HUES48 (cell line): Measurements from ENCODE around the gene VPREB1.

Experiments used
- H3K27ac ChIP-seq: one replicate; pipeline ENCODE4 v1.7.0; 2013; ENCODE audit warnings: low read depth, low read length, inconsistent platforms
- H3K27me3 ChIP-seq: 2 replicates; pipeline ENCODE4 v1.6.1; 2013; ENCODE audit warnings: mild to moderate bottlenecking, low read length; ENCODE audit not compliant: control insufficient read depth, insufficient read depth
- H3K36me3 ChIP-seq: 2 replicates; pipeline ENCODE4 v1.6.1; 2013; ENCODE audit warnings: low read length; ENCODE audit not compliant: control insufficient read depth, insufficient read depth
- H3K4me1 ChIP-seq: 2 replicates; pipeline ENCODE4 v1.6.1; 2013; ENCODE audit warnings: mild to moderate bottlenecking, low read length; ENCODE audit not compliant: control insufficient read depth, insufficient read depth
- H3K4me3 ChIP-seq: 2 replicates; pipeline ENCODE4 v1.5.1; 2013; ENCODE audit warnings: mild to moderate bottlenecking, low read depth, low read length
- H3K9ac ChIP-seq: 2 replicates; pipeline ENCODE4 v1.6.1; 2013; ENCODE audit warnings: mild to moderate bottlenecking, low read depth, low read length, moderate library complexity
- H3K9me3 ChIP-seq: 2 replicates; pipeline ENCODE4 v1.6.1; 2013; ENCODE audit warnings: low read length; ENCODE audit not compliant: control insufficient read depth, insufficient read depth

VPREB1 gene

GRCh38 chr22:22244316-22245250, at the start of gene VPREB1:
TSS of gene VPREB1 (plus strand) at chr22:22244786. CDS start at chr22:22244814, 28 bp downstream.
- Histone ChIP-seq H3K9ac (no peak within 1 kb of the TSS), H3K36me3 (no peaks in the 10 kb centered on the region), H3K9me3 (no peaks in the 10 kb centered on the region), H3K27ac (no peak within 1 kb of the TSS), H3K4me1 (no peaks in the 10 kb centered on the region), H3K27me3 (peaks cover 99% of the 10 kb centered on the region), H3K4me3 (no peak within 1 kb of the TSS)

- Histone ChIP-seq H3K27me3 (peaks cover 72% of the 10 kb centered on the region), H3K4me3 (no peak overlapping the region), H3K4me1 (no peaks in the 10 kb centered on the region), H3K27ac (no peak overlapping the region), H3K9me3 (no peaks in the 10 kb centered on the region; the same call in 1 of the 2 replicates), H3K9ac (no peak overlapping the region), H3K36me3 (no peaks in the 10 kb centered on the region)
Observed at GRCh38 chr22:22194931-22195264, 49.7 kb upstream of the VPREB1 start.

- peaks cover 72% of the 10 kb centered on the region for H3K27me3 ChIP-seq
- no peak overlapping the region for H3K9ac ChIP-seq
- no peaks in the 10 kb centered on the region; the same call in 1 of the 2 replicates for H3K9me3 ChIP-seq
- no peak overlapping the region for H3K27ac ChIP-seq
- H3K4me1 ChIP-seq = no peaks in the 10 kb centered on the region
- no peaks in the 10 kb centered on the region for H3K36me3 ChIP-seq
- H3K4me3 ChIP-seq = no peak overlapping the region
Observed at GRCh38 chr22:22195265-22196017, 49.1 kb upstream of the VPREB1 start.

- Histone ChIP-seq H3K4me3 (no peak overlapping the region), H3K4me1 (no peaks in the 10 kb centered on the region), H3K27me3 (peaks cover 75% of the 10 kb centered on the region), H3K9me3 (no peaks in the 10 kb centered on the region; the same call in 1 of the 2 replicates), H3K36me3 (no peaks in the 10 kb centered on the region), H3K9ac (no peak overlapping the region), H3K27ac (no peak overlapping the region)
Observed at GRCh38 chr22:22196018-22196533, 48.5 kb upstream of the VPREB1 start.

- H3K4me3 ChIP-seq = no peak overlapping the region
- H3K4me1 ChIP-seq = no peaks in the 10 kb centered on the region
- H3K9me3 ChIP-seq = no peaks in the 10 kb centered on the region; the same call in 1 of the 2 replicates
- no peak overlapping the region for H3K9ac ChIP-seq
- H3K36me3 ChIP-seq = no peaks in the 10 kb centered on the region
- H3K27ac ChIP-seq = no peak overlapping the region
- peaks cover 83% of the 10 kb centered on the region for H3K27me3 ChIP-seq
Observed at GRCh38 chr22:22196833-22197477, 47.6 kb upstream of the VPREB1 start.

- Histone ChIP-seq H3K9me3 (no peaks in the 10 kb centered on the region; the same call in 1 of the 2 replicates), H3K9ac (no peak overlapping the region), H3K27ac (no peak overlapping the region)
Observed at GRCh38 chr22:22197993-22198402, 46.6 kb upstream of the VPREB1 start.

GRCh38 chr22:22198751-22199150, 45.8 kb upstream of the VPREB1 start:
- Histone ChIP-seq H3K9ac (no peak overlapping the region), H3K4me1 (no peaks in the 10 kb centered on the region), H3K9me3 (no peaks in the 10 kb centered on the region; the same call in 1 of the 2 replicates), H3K36me3 (no peaks in the 10 kb centered on the region), H3K4me3 (no peak overlapping the region), H3K27me3 (peaks cover 100% of the 10 kb centered on the region), H3K27ac (no peak overlapping the region)

More at GRCh38 chr22:22197993-22198402, 46.6 kb upstream of the VPREB1 start:
- H3K4me1 ChIP-seq = no peaks in the 10 kb centered on the region
- no peak overlapping the region for H3K4me3 ChIP-seq
- H3K36me3 ChIP-seq = no peaks in the 10 kb centered on the region
- H3K27me3 ChIP-seq = peaks cover 94% of the 10 kb centered on the region

GRCh38 chr22:22199634-22200033, 45.0 kb upstream of the VPREB1 start:
- H3K4me3 ChIP-seq = no peak overlapping the region
- H3K9ac ChIP-seq = no peak overlapping the region
- H3K9me3 ChIP-seq = no peaks in the 10 kb centered on the region; the same call in 1 of the 2 replicates
- peaks cover 100% of the 10 kb centered on the region for H3K27me3 ChIP-seq
- H3K36me3 ChIP-seq = no peaks in the 10 kb centered on the region
- H3K4me1 ChIP-seq = no peaks in the 10 kb centered on the region
- no peak overlapping the region for H3K27ac ChIP-seq

- H3K4me3 ChIP-seq = no peak overlapping the region
- H3K27me3 ChIP-seq = peaks cover 100% of the 10 kb centered on the region
- H3K9ac ChIP-seq = no peak overlapping the region
- H3K9me3 ChIP-seq = no peaks in the 10 kb centered on the region; the same call in 1 of the 2 replicates
- no peak overlapping the region for H3K27ac ChIP-seq
- no peaks in the 10 kb centered on the region for H3K36me3 ChIP-seq
- no peaks in the 10 kb centered on the region for H3K4me1 ChIP-seq
Observed at GRCh38 chr22:22200569-22201184, 43.9 kb upstream of the VPREB1 start.

- no peaks in the 10 kb centered on the region for H3K4me1 ChIP-seq
- H3K9me3 ChIP-seq = no peaks in the 10 kb centered on the region; the same call in 1 of the 2 replicates
- no peak overlapping the region for H3K27ac ChIP-seq
- peaks cover 100% of the 10 kb centered on the region for H3K27me3 ChIP-seq
- H3K36me3 ChIP-seq = no peaks in the 10 kb centered on the region
- H3K4me3 ChIP-seq = no peak overlapping the region
- H3K9ac ChIP-seq = no peak overlapping the region
Observed at GRCh38 chr22:22201185-22201929, 43.2 kb upstream of the VPREB1 start.
